Astrocyte (in vitro differentiated cells and primary cell): ENCODE data around the gene PARG. TPM values are rescaled to one million over a fixed set of nuclear protein-coding genes. Genes with fewer than 3 reads are reported as not detected.
"Not testable (repeated sequence)": the region's sequence is repeated elsewhere in the genome, so short reads cannot be mapped to it uniquely, and the experiment has no call there.

Source experiments
- DNase-seq: peaks from one replicate; pipeline ENCODE4 v3.0.0-alpha.2; 2010; ENCODE audit warnings: low read depth
- FAIRE-seq: peaks from 2 replicates; lab custom pipeline; 2011; peaks lifted over from hg19 to GRCh38; lab: Jason Lieb, UNC
- H2AFZ ChIP-seq: 2 replicates; pipeline ENCODE4 v1.6.0; 2012; ENCODE audit warnings: low read depth, low read length, inconsistent platforms
- H3K27ac ChIP-seq: 2 replicates; pipeline ENCODE4 v1.5.1; 2011; ENCODE audit warnings: low read depth, low read length, inconsistent platforms
- H3K27me3 ChIP-seq: 2 replicates; pipeline ENCODE4 v1.6.0; 2011; ENCODE audit warnings: low read length, inconsistent platforms; ENCODE audit not compliant: insufficient read depth
- H3K36me3 ChIP-seq: 2 replicates; pipeline ENCODE4 v1.5.1; 2011; ENCODE audit warnings: low read length, inconsistent platforms; ENCODE audit not compliant: insufficient read depth
- H3K4me1 ChIP-seq: 2 replicates; pipeline ENCODE4 v1.5.1; 2011; ENCODE audit warnings: low read length, inconsistent platforms; ENCODE audit not compliant: insufficient read depth
- H3K4me2 ChIP-seq: 2 replicates; pipeline ENCODE4 v1.6.0; 2012; ENCODE audit warnings: low read length, inconsistent platforms
- H3K4me3 ChIP-seq: 2 replicates; pipeline ENCODE4 v1.5.1; 2011; ENCODE audit warnings: low read depth, mild to moderate bottlenecking, low read length, inconsistent platforms; ENCODE audit not compliant: insufficient read depth
- H3K79me2 ChIP-seq: 2 replicates; pipeline ENCODE4 v1.6.0; 2012; ENCODE audit warnings: mild to moderate bottlenecking, low read length, inconsistent platforms; ENCODE audit not compliant: insufficient read depth
- H3K9ac ChIP-seq: 2 replicates; pipeline ENCODE4 v1.6.0; 2012; ENCODE audit warnings: mild to moderate bottlenecking, low read length, inconsistent platforms
- H3K9me3 ChIP-seq: 2 replicates; pipeline ENCODE4 v1.5.1; 2012; ENCODE audit warnings: low read depth, mild to moderate bottlenecking, low read length, inconsistent platforms; ENCODE audit not compliant: insufficient read depth
- H4K20me1 ChIP-seq: 2 replicates; pipeline ENCODE4 v1.6.0; 2012; ENCODE audit warnings: low read length, inconsistent platforms; ENCODE audit not compliant: insufficient read depth
- H3K27ac Mint-ChIP-seq: one replicate; pipeline ENCODE4 v1.8.0; 2021; ENCODE audit warnings: mild to moderate bottlenecking, mixed read lengths; ENCODE audit not compliant: unreplicated experiment
- H3K27me3 Mint-ChIP-seq: one replicate; pipeline ENCODE4 v1.8.0; 2021; ENCODE audit warnings: low read depth, mixed read lengths; ENCODE audit not compliant: unreplicated experiment
- H3K36me3 Mint-ChIP-seq: one replicate; pipeline ENCODE4 v1.8.0; 2021; ENCODE audit warnings: low read depth, mixed read lengths; ENCODE audit not compliant: unreplicated experiment
- H3K4me1 Mint-ChIP-seq: one replicate; pipeline ENCODE4 v1.8.0; 2021; ENCODE audit warnings: low read depth, mixed read lengths; ENCODE audit not compliant: unreplicated experiment
- H3K4me3 Mint-ChIP-seq: one replicate; pipeline ENCODE4 v1.8.0; 2021; ENCODE audit warnings: mild to moderate bottlenecking, moderate library complexity, mixed read lengths; ENCODE audit not compliant: unreplicated experiment
- H3K9me3 Mint-ChIP-seq: one replicate; pipeline ENCODE4 v1.8.0; 2021; ENCODE audit warnings: mild to moderate bottlenecking, mixed read lengths; ENCODE audit not compliant: unreplicated experiment
- CTCF ChIP-seq: IDR thresholded peaks from 2 replicates; pipeline ENCODE4 v1.5.1; 2011; ENCODE audit warnings: low read depth, mild to moderate bottlenecking, inconsistent platforms, low read length, moderate library complexity; ENCODE audit not compliant: insufficient read depth
- EZH2 ChIP-seq: IDR thresholded peaks from 2 replicates; pipeline ENCODE4 v1.6.1; 2012; ENCODE audit warnings: mild to moderate bottlenecking, low read length, inconsistent platforms; ENCODE audit not compliant: insufficient read depth
- total RNA-seq: library from RNA; stranded (reverse); gene quantifications from 2 replicates; pipeline ENCODE4 v1.2.1, GENCODE V29; 2021

Gene PARG
- total RNA-seq, 1 donor from 2014 or later: 37.7 TPM

DNA sequence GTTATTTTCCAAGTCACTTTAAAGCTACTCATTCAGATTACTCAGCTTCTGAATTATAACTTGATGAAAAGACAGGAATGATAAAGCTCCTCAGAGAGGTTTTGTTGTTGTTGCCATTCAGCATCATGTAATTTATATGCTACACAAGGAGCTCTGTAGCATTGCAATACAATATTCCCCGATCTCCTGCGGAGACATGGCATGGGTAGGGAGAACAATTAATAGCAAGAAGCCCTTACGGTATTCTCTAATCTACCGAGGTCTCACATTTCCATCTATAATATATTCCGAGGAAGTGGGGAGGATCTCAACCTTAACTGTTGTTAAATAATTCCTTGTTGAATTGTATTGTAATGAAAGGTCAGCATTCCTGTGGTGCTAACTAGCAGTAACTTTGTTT lies 81.9 kb downstream of the PARG start:
- H3K4me2 ChIP-seq, H3K9me3 ChIP-seq, H3K27ac ChIP-seq, H2AFZ ChIP-seq, FAIRE-seq, H4K20me1 ChIP-seq, H3K27me3 Mint-ChIP-seq, H3K4me1 Mint-ChIP-seq, H3K4me1 ChIP-seq, H3K4me3 ChIP-seq, DNase-seq, H3K36me3 Mint-ChIP-seq, H3K9me3 Mint-ChIP-seq, H3K36me3 ChIP-seq, H3K4me3 Mint-ChIP-seq, H3K27me3 ChIP-seq, H3K79me2 ChIP-seq, H3K27ac Mint-ChIP-seq, H3K9ac ChIP-seq: not testable (repeated sequence)

GRCh38 chr10:49858697-49859382 lies 83.0 kb downstream of the PARG start:
- not testable (repeated sequence) for FAIRE-seq, H3K27me3 Mint-ChIP-seq, H3K36me3 Mint-ChIP-seq, DNase-seq, H3K9me3 ChIP-seq, H3K79me2 ChIP-seq, H3K27me3 ChIP-seq, H4K20me1 ChIP-seq, H2AFZ ChIP-seq, H3K9ac ChIP-seq, H3K4me1 Mint-ChIP-seq, H3K4me3 Mint-ChIP-seq, H3K27ac Mint-ChIP-seq, H3K4me2 ChIP-seq, H3K36me3 ChIP-seq, H3K4me3 ChIP-seq, H3K9me3 Mint-ChIP-seq, H3K4me1 ChIP-seq, H3K27ac ChIP-seq

- DNase-seq, H4K20me1 ChIP-seq, H3K79me2 ChIP-seq, H3K4me1 ChIP-seq, H3K4me3 Mint-ChIP-seq, H3K9ac ChIP-seq, H3K9me3 Mint-ChIP-seq, H3K4me3 ChIP-seq, H3K4me2 ChIP-seq, H3K36me3 ChIP-seq, H3K27me3 Mint-ChIP-seq, H3K9me3 ChIP-seq, H3K27me3 ChIP-seq, H2AFZ ChIP-seq, FAIRE-seq, H3K36me3 Mint-ChIP-seq, H3K4me1 Mint-ChIP-seq, H3K27ac Mint-ChIP-seq, H3K27ac ChIP-seq: not testable (repeated sequence)
These were observed 92.3 kb downstream of the PARG start for GRCh38 chr10:49849520-49849919.

DNA sequence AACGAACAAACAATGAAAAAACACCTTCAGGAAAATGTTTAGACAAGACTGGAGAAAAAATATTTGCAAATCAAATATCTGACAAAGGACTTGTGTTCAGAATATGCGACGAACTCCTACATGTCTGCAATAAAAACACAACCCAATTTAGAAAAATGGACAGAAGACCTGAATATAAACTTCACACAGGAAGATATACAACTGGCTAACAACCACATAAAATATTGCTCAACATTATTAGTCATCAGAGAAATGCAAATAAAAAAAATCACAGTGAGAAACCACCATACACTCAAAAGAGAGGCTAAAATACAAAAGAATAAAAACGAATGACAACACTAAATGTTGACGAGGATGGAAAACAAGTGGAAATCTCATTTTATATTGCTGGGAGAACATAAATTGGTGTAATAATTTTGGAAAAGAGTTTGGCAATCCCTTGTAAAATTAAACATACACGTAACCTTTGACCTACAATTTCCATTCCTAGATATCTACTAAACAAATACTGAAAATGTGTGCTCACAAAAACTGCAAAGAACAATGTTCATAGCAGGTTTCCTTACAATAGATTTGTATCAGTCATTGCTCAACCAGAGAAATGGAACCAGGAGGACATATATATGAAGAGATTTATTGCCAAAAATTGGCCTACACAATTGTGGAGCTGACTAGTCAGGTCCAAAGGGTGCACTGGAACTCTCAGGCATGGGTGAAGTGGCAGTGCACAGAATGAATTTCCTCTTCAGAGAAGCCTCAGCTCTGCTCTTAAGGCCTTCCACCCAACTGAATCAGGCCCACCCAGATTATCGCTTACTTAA lies 96.8 kb downstream of the PARG start:
- H3K36me3 ChIP-seq: peaks cover 4% of the 10 kb centered on the region
- peak; percentile 36 for DNase-seq

DNA sequence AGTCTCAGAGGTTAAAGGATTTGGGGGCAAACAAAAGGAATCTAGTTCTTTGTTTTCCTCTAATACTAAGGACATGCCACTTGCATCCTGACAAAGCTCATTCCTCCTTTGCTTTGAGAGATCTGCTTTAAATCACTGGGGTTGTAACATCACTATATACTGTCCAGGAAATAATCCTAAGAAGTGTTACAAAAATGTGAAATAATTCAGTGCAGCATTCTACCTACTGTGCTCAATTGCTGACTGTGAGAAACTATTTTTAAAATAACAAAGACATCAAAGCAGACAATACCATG lies 99.5 kb downstream of the PARG start:
- H3K27ac Mint-ChIP-seq, H3K4me3 ChIP-seq, H3K9me3 ChIP-seq, DNase-seq, FAIRE-seq, H3K9ac ChIP-seq, H2AFZ ChIP-seq, H3K4me1 ChIP-seq, H3K36me3 ChIP-seq, H3K4me3 Mint-ChIP-seq, H3K27me3 ChIP-seq, H3K36me3 Mint-ChIP-seq, H3K27ac ChIP-seq, H4K20me1 ChIP-seq, H3K4me2 ChIP-seq, H3K79me2 ChIP-seq, H3K9me3 Mint-ChIP-seq, H3K27me3 Mint-ChIP-seq: not testable (repeated sequence)
- H3K4me1 Mint-ChIP-seq: peaks cover 15% of the 10 kb centered on the region

More for the DNA sequence above, 96.8 kb downstream of the PARG start:
- Histone ChIP-seq H3K27ac (peak overlapping the region; percentile 1), H3K9ac (no peak overlapping the region), H3K4me3 (no peak overlapping the region), H4K20me1 (no peaks in the 10 kb centered on the region), H3K27me3 (no peaks in the 10 kb centered on the region), H3K9me3 (no peaks in the 10 kb centered on the region), H3K79me2 (no peaks in the 10 kb centered on the region), H3K4me1 (peaks cover 5% of the 10 kb centered on the region), H3K4me2 (peak overlapping the region; percentile 28), H2AFZ (no peak overlapping the region)
- H3K4me3 Mint-ChIP-seq: no peak overlapping the region
- TF ChIP-seq CTCF: no peak
- no peak for TF ChIP-seq EZH2
- peaks cover 4% of the 10 kb centered on the region for H3K36me3 Mint-ChIP-seq
- H3K27ac Mint-ChIP-seq: no peak overlapping the region
- no peaks in the 10 kb centered on the region for H3K4me1 Mint-ChIP-seq
- no peak for FAIRE-seq
- no peaks in the 10 kb centered on the region for H3K27me3 Mint-ChIP-seq
- H3K9me3 Mint-ChIP-seq: no peaks in the 10 kb centered on the region
